GM19467 (cell line): ENCODE measurements around the gene TENM3.

Experiments used
- ATAC-seq: cut with Tn5 transposase; IDR thresholded peaks from one replicate; pipeline ENCODE4 v1.9.1; 2021; ENCODE audit warnings: mild to moderate bottlenecking, moderate library complexity; ENCODE audit not compliant: unreplicated experiment

The TENM3 gene

GRCh38 chr4:182756161-182756690 is 513.0 kb downstream of the TENM3 start:
- ATAC-seq, result no peak

- no peak for ATAC-seq
These were observed 515.1 kb downstream of the TENM3 start for GRCh38 chr4:182758273-182758672.

GRCh38 chr4:182760551-182761043 is 517.4 kb downstream of the TENM3 start:
- ATAC-seq, result no peak

- ATAC-seq, result no peak
These were observed 520.9 kb downstream of the TENM3 start for GRCh38 chr4:182764137-182764536.

- no peak for ATAC-seq
These were observed 521.4 kb downstream of the TENM3 start for GRCh38 chr4:182764642-182765041.

GRCh38 chr4:182765987-182766856 is 523.0 kb downstream of the TENM3 start:
- ATAC-seq, result no peak

GRCh38 chr4:182766857-182767250 is 523.7 kb downstream of the TENM3 start:
- ATAC-seq, result no peak

- ATAC-seq, result no peak
These were observed 525.6 kb downstream of the TENM3 start for GRCh38 chr4:182768838-182769237.

- ATAC-seq, result no peak
These were observed 527.2 kb downstream of the TENM3 start for GRCh38 chr4:182770259-182770995.

GRCh38 chr4:182770996-182771514 is 527.9 kb downstream of the TENM3 start:
- ATAC-seq, result no peak

- ATAC-seq, result no peak
These were observed 531.9 kb downstream of the TENM3 start for GRCh38 chr4:182775075-182775474.

- ATAC-seq, result no peak
These were observed 533.3 kb downstream of the TENM3 start for GRCh38 chr4:182776376-182777105.

GRCh38 chr4:182778222-182778982 is 535.2 kb downstream of the TENM3 start:
- ATAC-seq, result no peak

- no peak for ATAC-seq
These were observed 543.8 kb downstream of the TENM3 start for GRCh38 chr4:182786991-182787390.

- no peak for ATAC-seq
These were observed 545.0 kb downstream of the TENM3 start for GRCh38 chr4:182788201-182788600.

GRCh38 chr4:182789529-182789928 is 546.3 kb downstream of the TENM3 start:
- no peak for ATAC-seq

- no peak for ATAC-seq
These were observed 552.4 kb downstream of the TENM3 start for GRCh38 chr4:182795446-182796238.

- no peak for ATAC-seq
These were observed 556.5 kb downstream of the TENM3 start for GRCh38 chr4:182799515-182800215.

- ATAC-seq, result no peak
These were observed 557.0 kb downstream of the TENM3 start for GRCh38 chr4:182800216-182800515.
